ENCODE data around the gene IVL.

The IVL gene, protein sequence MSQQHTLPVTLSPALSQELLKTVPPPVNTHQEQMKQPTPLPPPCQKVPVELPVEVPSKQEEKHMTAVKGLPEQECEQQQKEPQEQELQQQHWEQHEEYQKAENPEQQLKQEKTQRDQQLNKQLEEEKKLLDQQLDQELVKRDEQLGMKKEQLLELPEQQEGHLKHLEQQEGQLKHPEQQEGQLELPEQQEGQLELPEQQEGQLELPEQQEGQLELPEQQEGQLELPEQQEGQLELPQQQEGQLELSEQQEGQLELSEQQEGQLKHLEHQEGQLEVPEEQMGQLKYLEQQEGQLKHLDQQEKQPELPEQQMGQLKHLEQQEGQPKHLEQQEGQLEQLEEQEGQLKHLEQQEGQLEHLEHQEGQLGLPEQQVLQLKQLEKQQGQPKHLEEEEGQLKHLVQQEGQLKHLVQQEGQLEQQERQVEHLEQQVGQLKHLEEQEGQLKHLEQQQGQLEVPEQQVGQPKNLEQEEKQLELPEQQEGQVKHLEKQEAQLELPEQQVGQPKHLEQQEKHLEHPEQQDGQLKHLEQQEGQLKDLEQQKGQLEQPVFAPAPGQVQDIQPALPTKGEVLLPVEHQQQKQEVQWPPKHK

DNA sequence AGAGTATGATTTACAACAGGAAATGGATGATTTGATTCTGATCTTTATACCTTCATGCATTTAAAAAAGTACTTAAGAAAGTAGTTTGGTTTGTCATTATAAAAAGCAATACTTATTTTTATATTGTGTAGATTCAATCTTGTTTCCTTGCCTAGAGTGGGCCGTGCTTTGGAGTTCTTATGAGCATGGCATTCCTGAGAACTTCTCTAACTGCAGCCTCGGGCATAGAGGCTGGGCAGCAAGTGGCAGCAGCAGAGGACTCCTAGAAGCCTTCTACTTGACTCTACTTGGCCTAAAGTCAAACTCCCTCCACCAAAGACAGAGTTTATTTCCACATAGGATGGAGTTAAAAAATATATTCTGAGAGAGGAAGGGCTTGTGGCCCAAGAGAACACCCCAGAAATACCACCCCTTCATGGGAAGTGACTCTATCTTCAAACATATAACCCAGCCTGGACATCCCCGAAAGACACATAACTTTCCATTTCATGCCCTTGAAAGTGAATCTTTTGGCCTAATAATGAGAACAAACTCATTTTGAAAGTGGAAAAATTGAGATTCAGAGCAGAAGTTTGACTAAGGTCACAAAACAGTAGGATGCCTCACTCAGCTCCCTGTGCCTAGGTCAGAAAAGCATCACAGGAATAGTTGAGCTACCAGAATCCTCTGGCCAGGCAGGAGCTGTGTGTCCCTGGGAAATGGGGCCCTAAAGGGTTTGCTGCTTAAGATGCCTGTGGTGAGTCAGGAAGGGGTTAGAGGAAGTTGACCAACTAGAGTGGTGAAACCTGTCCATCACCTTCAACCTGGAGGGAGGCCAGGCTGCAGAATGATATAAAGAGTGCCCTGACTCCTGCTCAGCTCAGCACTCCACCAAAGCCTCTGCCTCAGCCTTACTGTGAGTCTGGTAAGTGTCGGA lies at the start of gene IVL:
TSS of gene IVL (plus strand) at position 861 of the 916 bp plus-strand sequence. CDS start 1,252 bp downstream, outside the sequence.
- no peak for DNase-seq (ENCODE audit: low read depth in 4 of 4, low spot score in 1 of 4)

DNA sequence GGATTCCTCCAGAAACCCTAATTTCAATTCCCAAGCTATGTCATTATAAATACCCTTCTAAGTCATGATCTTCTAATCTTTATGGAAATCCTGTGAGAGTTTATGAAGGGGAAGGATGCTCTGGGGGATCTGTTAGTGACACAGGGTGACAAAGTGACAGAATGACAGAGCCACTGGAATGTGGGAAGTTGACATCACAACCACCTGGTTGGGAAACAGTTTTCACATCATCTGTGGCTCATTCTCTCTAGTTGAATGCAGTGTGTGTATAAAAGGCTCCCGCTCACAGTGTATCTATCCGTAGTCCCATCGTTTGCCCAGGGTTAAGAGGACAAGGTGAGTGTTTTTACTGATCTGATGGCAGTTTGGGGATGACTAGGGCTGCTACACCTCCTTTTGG lies 48.6 kb upstream of the IVL start, which contains the start of gene LCE7A:
TSS of gene LCE7A (plus strand) at position 301 of the 400 bp plus-strand sequence. CDS start 702 bp downstream, outside the sequence.
- DNase-seq (ENCODE audit: low read depth in 4 of 4, low spot score in 1 of 4) = no peak

DNA sequence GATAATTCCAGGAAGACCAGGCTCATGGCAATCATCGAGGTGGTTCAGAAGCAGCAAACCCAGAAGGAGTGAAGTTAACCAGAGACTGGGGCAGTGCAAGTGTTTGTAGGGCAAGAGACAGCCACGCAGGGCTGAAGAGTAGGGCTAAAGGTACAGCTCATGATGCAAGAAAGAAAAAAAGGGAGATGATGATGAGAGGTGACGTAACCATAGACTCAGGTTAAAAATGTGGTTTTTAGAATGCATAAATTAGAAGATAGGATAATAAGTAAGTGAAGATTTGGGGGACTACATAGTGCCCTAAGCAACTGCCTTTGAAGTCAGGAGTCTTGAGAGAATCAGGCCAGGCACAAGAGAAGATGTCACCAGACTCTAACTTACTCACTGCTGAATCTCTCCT lies 48.2 kb upstream of the IVL start:
- DNase-seq (ENCODE audit: low read depth in 4 of 4, low spot score in 1 of 4) = no peak

DNA sequence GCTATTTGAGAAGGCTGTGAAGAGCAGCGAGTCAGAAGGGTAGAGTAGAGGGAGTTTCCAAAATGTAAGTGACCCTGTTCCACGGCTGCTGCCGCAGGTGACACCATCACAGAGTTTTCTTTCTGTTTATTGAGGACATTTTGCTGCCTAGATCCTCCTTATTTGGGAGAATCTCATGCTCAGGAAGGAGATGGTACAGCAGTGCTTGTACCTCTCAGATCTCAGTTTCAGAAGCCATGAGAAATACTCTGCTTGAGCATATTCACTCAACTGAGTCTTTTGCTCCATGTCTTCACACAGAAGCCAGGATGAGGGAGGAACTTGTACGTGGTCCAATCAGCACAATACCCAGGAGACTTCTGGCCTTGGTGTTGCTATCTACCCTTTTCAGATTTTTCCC lies 47.0 kb upstream of the IVL start:
- no peak for DNase-seq (ENCODE audit: low read depth in 4 of 4, low spot score in 1 of 4)

DNA sequence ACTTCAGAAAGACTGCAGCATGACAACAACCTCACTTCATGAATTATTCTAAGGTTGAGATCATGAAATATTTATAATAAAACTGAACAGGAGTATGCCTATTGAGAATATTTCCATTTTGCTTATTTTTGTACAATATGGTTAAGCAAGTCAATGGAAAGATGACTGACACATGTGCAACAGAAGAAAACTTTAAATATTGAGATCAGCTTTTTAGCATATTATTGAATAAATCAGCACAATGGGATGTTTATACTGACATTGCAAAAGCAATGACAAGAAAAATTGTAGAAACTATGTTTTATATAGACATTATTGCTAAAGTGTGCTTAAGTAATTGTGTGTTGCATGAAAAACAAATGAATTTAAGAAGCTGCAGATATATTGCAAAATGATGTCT lies 43.9 kb upstream of the IVL start:
- no peak for DNase-seq (ENCODE audit: low read depth in 4 of 4, low spot score in 1 of 4)

DNA sequence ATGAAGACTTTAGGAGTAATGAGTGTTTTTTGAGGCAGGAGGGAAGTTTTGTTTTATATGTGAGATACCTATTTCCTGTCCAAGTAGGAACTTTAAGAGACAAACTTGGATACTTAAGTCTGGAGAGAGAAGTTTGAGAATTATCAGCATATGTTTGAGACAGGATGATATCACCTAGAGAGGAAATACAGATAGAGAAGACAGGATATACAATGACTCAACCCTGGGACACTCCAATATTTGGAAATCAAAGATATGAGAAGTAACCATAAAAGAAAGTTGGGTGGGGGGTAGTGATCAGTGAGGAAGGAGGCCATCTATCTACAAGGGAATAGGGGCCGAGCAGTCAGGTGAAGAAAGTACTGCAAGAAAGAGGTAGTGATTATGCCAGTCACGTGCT lies 42.0 kb upstream of the IVL start:
- no peak for DNase-seq (ENCODE audit: low read depth in 4 of 4, low spot score in 1 of 4)

DNA sequence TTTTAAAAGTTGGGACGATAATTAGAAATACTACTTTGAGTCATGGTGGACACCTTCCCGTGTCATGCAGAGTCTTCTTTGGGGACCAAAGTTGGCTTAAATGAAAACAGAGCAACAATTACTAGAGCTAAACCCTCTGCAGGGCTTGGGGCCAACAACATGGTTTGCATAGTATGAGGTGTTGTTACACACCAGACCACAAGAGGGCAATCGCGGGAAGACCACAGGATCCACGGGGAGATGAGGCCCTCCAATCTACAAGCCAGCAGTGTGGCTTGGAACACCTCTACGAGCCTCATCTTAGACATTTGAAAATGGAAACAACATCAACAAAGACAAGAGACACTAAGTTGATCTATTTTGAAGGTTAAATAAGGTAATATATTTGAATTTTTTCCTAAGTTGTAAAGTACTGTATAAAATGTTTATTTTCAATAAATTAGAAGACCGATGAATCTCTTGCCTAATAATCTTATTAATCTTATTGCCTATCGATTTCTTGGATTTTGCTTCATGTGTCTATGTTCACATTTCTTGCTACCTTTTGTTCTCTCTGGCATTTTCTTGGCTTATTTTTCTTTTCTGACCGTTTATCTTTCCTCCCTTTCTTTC lies 38.4 kb upstream of the IVL start:
- DNase-seq (ENCODE audit: low read depth in 4 of 4, low spot score in 1 of 4) = peak; percentile 19 to 47 (median 39)

DNA sequence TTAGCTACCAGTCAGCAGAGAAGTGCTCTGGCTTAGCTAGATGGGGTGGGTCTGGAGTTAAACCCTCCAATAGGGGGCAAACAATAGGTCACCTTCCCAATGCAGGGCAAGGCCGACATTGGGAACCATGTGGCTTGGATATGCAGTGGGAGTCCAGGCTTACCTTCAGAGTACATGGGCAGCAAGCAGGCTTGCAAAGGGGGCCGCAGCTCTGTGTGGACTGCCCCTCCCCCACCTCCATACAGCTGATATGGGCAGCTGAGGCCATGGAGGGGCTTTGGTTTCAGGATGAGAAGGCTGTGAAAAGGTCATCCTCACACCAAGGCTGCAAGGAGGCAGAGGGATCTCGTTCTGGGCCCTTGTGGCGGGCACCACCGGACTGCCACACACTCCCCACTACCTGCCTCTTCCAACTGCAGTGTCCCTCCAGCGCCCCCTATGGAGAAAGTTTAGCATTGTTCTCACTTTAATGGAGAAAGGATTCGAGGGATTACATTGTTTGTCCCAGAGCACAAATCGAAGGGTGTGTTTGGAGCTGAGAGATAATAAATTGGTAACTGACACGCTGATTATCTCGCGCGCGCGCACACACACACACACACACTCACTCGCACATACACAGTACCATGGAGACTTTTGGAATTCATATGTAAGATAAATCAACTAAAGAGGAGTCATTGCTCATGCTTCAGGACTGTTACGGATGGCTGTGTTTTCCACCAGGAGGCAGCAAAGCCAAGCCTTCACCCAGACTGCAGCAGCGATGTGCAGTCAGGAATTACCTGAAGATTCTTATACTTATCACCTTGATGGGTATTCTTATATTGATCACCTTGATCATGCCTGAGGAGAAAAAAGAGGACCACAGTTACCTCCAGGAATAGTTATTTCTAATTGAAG lies 37.3 kb upstream of the IVL start:
- no peak for DNase-seq (ENCODE audit: low read depth in 4 of 4, low spot score in 1 of 4)

DNA sequence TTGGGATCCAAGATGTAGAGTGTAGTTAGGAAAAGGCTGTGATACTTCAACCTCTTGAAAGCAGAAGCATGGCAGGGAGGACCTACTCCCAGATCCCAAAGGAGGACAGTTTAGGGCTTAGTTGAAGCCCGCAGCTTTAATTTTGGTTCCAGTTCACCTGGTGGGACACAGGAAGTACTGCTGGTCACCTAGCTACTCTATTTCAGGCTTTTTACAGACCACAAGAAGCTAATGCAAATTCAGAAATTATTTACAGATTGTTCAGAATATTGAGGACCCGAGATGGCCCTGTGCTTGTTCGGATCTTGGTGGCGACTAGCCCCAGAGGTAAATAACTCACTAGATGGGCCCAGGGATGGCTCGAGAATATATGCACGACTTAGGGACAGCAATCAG lies 36.6 kb upstream of the IVL start:
- DNase-seq (ENCODE audit: low read depth in 4 of 4, low spot score in 1 of 4) = no peak

DNA sequence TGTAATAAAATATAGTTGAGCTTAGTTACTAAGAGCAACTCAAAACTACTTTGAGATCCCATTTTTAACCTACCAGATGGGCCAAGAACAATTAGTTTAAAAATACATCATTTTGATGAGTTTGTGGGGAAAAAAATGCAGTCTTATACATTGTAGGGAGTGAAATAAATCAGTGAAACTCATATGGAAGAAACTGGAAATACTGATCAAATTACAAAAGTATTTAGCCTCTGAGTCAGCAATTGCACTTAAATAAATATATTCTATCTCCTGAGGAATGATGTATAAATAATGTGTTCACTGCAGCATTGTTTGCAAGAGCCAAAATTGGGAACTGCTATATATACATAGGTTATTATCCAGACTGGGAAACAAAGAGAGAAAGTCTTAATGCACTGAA lies 34.9 kb upstream of the IVL start:
- no peak for DNase-seq (ENCODE audit: low read depth in 4 of 4, low spot score in 1 of 4)

DNA sequence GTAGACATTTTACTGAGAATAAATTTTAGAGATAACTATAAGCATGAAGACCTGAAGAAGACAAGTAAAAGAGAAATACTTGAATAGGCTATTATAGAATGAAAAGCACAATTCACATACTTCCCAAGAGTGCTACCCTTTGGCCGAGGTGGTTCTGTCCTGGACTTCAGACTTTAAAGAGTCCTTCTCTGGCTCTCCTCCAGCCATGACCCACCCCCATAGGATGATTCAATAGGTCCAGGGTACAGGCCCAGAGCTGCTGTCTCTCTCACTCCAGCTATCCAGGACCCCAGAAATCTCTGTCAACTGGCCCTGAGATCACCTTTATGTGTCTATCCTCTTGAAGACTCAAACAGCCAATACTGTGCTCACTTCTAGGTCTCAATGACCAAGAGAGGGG lies 31.5 kb upstream of the IVL start:
- no peak for DNase-seq (ENCODE audit: low read depth in 4 of 4, low spot score in 1 of 4)

DNA sequence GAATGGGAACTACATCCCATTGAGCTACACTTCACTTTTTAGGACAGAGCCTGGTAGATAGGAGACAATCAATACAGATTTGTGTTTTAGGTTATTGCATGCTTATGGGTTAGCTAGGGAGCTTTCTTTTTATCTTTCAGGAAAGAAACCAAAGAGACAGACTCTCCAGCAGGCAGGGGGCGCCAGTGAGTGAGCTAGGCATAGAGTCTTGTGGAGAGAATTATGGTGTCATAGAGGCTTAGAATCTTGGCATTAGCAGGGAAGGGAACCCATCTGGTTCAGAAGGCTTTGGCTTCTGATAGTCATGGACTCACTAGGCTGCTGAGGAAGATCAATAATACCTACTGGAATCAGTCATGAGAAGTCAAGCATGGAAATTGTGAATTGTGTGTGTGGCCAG lies 30.3 kb upstream of the IVL start, which contains the start of gene SMCP:
TSS of gene SMCP (plus strand) at position 281 of the 400 bp plus-strand sequence. CDS start 6,101 bp downstream, outside the sequence.
- peak in 2 of 4 experiments; percentile 6 to 7 for DNase-seq (ENCODE audit: low read depth in 4 of 4, low spot score in 1 of 4)

DNA sequence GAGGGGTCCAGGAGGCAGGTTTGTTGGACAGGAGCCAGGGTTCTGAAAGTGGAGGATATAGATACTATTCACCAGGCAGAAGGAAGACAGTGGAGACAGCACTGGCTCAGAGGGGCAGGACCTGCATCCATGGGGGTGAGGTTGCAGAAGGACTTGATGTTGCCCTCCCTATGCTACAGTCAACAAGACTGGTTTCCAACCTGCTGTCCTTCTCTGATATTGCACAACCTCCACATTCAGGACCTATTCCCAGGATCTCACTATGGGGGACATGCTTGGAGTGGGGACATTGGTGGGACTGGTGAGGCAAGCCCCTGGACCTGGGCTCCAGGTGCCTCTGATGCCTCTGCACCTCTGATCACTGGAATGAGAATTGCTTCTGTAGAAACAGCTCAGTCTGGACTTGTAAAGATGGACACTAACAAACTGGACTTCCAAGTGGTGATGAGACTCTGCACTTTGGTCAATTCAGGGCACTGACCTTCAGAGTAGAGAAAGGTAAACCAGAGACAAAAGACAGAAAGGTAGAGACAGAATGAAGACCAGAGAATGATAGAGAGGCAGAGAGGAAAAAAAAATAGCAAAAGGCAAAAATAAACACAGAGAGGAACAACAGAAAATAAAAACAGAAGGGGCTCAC lies 28.7 kb upstream of the IVL start:
- DNase-seq (ENCODE audit: low read depth in 4 of 4, low spot score in 1 of 4) = no peak

DNA sequence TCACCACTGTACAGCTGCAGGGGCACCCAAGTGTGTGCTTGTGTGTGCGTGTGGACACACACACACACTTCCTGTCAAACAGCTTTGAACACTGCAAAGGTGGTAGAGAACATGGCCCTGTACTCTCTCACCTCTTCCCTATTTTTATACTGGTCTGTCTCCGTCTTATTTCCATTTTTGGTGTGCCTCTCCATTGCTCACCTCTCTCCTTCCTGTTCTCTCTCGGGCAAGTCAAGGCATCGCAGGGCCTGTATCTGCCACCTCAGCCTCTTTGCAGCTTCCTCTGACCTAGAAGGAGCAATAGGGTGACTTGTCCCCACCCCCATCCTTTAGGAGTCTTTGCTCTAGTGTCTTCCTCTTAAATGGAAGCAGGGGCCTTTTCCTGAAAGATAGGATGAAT lies 28.0 kb upstream of the IVL start:
- DNase-seq (ENCODE audit: low read depth in 4 of 4, low spot score in 1 of 4) = no peak

DNA sequence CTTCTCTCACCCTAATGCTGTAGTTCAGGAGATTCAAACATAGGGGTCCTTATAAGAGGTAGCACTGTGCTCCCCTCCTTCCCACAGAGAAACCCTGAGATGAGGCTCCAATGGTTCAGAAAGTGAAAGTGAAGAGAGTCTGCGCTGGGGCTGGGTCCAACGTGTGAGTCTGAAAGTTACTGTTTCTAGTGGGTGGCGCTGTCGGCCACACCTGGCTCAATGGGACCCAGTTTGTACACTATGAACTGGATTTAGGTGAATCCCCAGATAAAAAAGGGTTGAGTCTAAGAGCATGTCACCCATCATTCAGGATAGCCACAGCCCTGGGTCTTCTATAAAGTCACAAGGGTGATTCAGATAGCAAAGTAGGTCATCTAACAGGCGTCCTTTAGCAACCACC lies 27.4 kb upstream of the IVL start:
- no peak for DNase-seq (ENCODE audit: low read depth in 4 of 4, low spot score in 1 of 4)

DNA sequence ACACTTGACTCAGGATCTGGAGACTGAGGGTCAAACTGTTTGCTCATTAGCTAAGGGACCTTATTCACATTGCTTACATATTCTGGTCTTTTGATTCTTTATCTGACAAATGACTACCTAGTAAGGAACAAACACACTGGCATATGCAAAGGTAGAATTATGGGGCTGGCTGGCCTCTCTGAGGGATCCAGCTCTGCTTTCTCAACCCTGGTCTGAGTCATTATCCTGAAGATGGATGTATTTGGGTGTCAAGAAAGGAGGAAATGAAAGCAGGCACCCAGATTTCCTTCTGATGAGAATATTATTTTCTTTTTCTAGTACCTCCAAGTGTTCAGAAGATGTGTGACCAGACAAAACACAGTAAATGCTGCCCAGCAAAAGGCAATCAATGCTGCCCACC lies 24.3 kb upstream of the IVL start:
- DNase-seq (ENCODE audit: low read depth in 4 of 4, low spot score in 1 of 4) = no peak

DNA sequence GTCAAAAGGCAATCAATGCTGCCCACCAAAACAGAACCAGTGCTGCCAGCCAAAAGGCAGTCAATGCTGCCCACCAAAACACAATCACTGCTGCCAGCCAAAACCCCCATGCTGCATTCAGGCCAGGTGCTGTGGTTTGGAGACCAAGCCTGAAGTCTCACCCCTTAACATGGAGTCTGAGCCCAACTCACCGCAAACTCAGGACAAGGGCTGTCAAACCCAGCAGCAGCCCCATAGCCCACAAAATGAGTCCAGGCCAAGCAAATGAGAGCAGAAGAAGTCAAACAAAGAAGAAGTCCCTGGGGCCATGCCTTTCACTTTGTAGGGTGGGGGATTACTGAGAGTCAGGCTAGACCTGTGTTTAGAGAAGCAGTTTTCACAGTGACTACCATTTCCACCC lies 23.8 kb upstream of the IVL start:
- no peak for DNase-seq (ENCODE audit: low read depth in 4 of 4, low spot score in 1 of 4)

DNA sequence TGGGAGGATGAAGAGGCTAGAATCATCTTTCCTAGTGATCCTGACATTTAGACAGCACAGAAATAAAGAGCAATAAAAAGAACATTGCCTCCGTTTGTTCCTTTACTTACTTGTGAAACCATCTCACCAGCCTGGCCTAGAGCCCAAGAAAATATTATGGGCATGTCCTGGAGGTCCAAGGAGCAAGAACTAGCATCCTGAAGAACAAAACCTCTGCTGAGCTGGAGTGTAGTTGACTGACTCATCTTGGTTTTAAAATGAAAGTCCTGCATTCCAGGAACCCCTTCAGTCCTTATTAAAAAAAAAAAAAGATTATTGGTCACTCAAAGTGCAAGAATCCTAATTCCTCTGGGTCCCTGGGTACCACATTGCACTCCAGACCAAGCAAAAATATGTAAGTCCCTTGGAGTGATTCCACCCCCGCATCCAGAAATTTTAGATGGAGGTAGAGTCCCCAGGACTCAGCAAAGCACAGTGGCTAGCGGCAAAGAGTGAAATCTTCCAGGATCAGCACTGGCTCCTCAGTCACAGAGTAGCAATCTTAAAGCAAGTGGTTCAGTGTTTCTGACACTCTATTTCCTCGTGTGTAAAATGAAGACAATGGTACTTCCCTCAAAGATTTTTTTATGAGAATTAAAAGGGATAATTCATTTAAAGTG lies 23.3 kb upstream of the IVL start:
- DNase-seq (ENCODE audit: low read depth in 4 of 4, low spot score in 1 of 4) = no peak

DNA sequence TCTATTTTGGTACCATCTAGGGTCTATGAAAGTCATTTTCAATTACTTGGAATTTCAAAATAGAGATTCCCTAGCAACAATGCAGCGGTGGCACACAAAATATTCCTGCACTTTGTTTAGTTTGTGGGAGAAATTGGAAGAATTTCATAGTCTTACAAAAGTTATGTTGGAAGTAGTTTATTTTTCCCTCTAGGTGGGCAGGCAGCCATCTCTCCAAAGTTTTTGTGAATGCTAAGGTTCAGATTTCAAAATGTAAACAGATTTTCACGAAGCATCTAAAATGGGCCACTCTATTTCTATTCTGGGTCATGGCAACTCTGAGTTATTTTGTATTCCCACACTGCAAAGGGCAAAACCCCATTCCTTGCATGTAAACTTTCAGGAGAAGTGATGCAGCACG lies 22.3 kb upstream of the IVL start:
- no peak for DNase-seq (ENCODE audit: low read depth in 4 of 4, low spot score in 1 of 4)
